GM19099 (cell line): ENCODE data around the gene SLC36A2.

Experiments
- POLR2A ChIP-seq: IDR thresholded peaks from 3 replicates; pipeline ENCODE4 v1.6.1; 2011; ENCODE audit warnings: low read depth; ENCODE audit not compliant: insufficient read length; ENCODE audit errors: extremely low read depth

The SLC36A2 gene

DNA sequence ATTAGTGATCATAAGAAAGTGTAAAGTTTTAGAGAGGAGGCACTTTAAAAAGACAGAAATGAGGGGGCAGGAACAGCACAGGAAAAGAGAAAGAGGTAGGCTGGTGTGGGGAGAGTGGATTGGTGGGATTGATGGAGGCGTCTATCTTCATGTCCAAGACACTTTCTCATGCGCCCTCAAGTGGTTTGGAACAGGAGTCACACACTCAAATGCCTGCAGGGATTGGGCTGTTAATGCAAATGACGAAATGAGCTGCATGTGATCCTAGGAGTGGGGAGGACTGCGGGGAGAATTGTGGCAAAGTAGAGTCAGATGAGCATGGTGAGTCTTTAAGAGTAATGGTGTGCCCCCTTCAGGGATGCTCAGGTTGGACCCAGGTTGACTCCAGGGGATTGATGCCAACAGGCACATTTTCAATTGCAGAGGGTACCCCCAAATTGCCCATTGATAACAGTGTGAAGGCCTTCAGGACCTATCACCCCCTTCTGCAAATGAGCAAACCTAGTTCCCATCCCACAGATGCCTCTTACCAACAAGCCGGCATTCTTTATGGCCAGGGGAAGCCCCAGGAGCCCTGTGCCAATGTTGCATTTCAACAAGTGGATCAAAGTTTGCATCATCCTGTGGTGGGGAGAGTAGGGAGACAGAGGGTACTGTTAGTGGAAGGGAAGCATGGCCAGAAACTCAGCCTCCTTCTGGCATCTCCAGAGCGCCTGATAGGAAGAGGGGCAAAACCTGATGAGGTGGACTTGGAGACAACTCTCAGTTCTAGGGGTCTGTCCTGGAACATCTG is 49.1 kb downstream of the SLC36A2 start:
- TF ChIP-seq POLR2A = no peak

DNA sequence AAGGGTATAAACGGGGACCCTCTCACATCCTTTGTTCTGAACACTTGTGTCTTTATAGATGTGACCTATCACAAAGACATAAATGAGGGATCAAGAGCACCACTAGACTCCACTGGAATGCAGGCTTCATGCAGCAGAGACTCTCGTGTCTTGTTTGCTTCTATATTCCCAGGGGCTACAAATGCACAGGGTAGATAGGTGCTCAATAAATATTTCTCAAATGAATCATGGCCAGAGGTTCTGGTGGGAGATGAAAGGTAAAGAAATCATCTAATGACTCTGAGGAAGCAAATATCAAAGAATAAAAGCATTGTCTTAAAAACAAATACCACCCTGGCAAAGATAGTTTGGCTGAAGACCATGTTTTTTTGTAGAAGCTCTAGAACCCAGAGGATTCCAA is 50.4 kb downstream of the SLC36A2 start:
- no peak for TF ChIP-seq POLR2A

- TF ChIP-seq POLR2A = no peak
These were observed 50.9 kb downstream of the SLC36A2 start for GRCh38 chr5:151296478-151296830.

- no peak for TF ChIP-seq POLR2A
These were observed 51.4 kb downstream of the SLC36A2 start for GRCh38 chr5:151295791-151296477.

- no peak for TF ChIP-seq POLR2A
These were observed 52.2 kb downstream of the SLC36A2 start for GRCh38 chr5:151295138-151295537.

DNA sequence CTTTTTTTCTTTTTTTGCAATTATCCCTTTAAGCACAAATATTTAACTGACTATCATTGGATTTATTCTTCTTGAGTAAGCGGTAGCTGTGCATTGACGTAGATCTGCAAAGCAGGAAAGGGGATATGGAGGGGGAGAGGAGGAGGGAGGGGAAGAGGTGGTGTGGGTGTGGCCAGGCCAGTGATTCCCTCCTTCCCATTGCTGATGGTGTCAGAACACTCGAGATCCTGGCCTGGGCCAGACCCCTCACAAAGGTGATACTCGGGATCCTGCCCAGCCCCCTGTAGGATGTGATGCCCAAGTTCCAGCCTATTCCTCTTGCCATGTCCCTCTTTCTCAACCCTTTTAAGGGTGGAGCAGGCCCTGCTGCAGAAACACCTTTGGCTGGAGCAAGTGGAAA is 53.7 kb downstream of the SLC36A2 start:
- no peak for TF ChIP-seq POLR2A

DNA sequence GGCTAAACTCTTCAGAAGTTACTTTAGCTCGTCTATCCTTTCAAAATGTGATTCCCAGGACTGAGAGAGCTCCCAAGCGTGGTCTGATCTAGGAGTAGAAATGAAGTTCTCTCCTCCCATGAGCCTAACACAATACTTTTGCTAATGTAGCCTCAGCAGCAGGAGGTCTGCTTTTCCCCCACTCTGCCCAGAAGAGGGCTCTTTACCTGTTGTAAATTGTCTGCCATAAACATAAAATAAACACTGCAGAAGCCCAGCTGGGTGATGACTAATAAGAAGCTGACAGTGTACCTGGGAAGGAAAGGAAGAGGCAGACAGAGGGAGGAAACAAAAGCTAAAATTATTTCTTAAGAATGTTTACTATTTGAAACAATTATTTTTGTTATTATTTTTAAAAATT is 59.2 kb downstream of the SLC36A2 start:
- no peak for TF ChIP-seq POLR2A

- no peak for TF ChIP-seq POLR2A
These were observed 61.1 kb downstream of the SLC36A2 start for GRCh38 chr5:151286246-151286645.

DNA sequence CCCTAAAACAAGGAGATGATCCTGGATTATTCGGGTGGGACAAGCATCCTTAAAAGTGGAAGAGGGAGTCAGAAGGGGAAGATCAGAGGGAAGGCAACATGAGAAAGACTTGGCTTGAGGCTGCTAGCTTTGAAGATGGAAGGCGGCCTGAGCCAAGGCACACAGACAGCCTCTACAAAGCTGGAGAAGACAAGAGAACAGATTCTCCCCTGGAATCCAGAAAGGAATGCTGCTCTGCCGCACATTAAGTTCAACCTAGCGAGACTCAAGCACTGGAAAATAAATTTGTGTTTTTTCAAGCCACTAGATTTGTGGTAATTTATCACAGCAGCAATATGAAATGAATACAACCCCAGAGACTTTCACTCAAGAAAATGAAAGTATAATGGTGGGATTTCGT is 61.7 kb downstream of the SLC36A2 start:
- TF ChIP-seq POLR2A = no peak

DNA sequence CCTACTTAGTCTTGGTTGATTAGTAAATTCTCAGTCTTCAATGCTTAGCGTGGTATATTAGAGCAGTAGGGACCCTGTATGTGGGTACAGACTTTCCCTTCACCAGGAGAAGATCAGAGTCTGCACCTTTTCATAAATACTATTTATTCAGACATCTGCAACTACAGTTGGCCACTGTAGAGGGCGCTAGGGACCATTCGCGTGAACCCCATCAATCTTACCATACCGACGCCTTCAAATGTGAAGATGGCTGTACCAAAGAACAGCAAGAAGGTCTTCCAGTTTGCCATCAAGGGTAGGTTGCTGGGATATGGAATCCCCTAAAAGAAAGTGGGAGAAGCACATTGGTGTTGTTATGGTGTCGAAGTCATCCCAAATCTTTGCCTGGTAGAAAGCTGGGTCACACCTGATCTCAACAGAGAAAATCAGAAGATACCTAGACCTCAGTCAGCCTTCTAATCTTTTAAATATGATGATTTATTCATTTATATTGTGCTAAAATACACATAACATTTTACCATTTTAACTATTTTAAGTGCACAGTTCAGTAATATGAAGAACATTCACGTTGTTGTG is 62.9 kb downstream of the SLC36A2 start:
- no peak for TF ChIP-seq POLR2A

DNA sequence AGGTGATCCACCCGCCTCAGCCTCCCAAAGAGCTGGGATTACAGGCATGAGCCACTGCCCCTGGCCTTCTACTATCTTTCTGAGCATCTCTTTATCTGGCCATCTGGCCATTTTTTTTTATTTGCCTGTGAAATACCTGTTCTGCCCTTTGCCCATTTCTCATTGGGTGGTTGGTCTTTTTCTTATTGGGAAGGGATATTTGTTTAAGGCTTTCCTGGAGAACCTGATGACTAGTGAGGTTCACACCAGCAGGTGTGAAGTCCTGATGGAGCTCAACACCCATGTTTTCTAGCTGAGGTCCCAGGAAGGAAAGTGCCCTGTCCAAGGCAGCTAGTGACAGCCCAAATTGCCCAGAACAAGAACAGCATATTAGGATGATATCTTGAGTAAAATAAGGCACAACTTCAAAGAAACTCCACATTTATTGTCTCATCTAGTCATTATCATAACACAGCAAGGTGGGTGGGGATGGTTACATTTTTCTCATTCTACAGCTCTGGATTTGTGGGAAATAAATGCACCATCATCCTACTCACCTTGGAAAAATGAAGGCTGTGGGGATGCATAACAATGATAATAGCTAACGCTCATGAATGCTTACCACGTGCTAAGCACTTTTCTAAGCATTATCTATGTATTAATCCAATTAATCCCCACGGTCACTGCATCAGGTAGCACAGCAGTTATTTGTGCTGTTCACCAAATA is 64.1 kb downstream of the SLC36A2 start:
- no peak for TF ChIP-seq POLR2A

GRCh38 chr5:151281001-151281639 is 66.2 kb downstream of the SLC36A2 start:
- TF ChIP-seq POLR2A = no peak

- no peak for TF ChIP-seq POLR2A
These were observed 66.9 kb downstream of the SLC36A2 start for GRCh38 chr5:151280443-151280842.

- no peak for TF ChIP-seq POLR2A
These were observed 68.5 kb downstream of the SLC36A2 start for GRCh38 chr5:151278845-151279244.

DNA sequence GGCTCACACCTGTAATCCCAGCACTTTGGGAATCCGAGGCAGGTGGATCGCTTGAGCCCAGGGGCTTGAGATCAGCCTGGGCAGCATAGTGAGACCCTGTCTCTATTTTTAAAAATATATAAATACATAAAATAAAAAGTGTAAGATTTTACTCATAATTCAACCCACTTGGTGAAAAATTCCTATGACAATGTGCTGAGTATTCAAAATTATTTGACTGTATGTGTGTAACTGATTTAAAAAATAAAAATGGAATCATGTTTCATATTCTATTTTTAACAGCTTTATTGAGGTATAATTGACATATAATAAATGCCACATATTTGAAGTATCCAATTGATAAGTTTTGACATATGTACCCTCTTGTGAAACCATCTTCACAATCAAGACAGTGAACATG is 71.6 kb downstream of the SLC36A2 start:
- TF ChIP-seq POLR2A = no peak

GRCh38 chr5:151274666-151275065 is 72.7 kb downstream of the SLC36A2 start:
- no peak for TF ChIP-seq POLR2A

DNA sequence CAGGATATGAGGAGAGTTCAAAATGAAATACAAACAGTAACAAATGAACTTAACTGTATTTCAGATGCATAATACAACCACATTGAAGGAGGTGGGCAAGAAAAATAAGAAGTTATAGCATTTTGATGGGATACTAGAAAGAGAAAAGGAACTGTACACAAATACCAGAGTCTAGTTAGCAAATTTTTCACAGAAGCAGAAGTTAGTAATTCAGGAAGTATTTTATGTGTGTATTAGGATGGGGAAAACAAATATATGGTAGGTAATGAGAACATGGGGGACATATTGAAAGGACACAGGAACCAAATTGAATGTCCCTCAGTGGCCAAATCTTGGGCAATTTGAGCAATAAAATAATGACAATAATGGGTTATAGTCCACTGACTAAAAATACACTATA is 76.0 kb downstream of the SLC36A2 start:
- TF ChIP-seq POLR2A = no peak
